ENCODE measurements around the gene RPS16. TPM values are rescaled to one million over a fixed set of nuclear protein-coding genes. Genes with fewer than 3 reads are reported as not detected.

Gene RPS16
- total and polyA plus RNA-seq, 2 of the 13 experiments (the other 11 are each of a cell fraction or from before 2014, with no cell fraction given), result 488 to 2,583 TPM

DNA sequence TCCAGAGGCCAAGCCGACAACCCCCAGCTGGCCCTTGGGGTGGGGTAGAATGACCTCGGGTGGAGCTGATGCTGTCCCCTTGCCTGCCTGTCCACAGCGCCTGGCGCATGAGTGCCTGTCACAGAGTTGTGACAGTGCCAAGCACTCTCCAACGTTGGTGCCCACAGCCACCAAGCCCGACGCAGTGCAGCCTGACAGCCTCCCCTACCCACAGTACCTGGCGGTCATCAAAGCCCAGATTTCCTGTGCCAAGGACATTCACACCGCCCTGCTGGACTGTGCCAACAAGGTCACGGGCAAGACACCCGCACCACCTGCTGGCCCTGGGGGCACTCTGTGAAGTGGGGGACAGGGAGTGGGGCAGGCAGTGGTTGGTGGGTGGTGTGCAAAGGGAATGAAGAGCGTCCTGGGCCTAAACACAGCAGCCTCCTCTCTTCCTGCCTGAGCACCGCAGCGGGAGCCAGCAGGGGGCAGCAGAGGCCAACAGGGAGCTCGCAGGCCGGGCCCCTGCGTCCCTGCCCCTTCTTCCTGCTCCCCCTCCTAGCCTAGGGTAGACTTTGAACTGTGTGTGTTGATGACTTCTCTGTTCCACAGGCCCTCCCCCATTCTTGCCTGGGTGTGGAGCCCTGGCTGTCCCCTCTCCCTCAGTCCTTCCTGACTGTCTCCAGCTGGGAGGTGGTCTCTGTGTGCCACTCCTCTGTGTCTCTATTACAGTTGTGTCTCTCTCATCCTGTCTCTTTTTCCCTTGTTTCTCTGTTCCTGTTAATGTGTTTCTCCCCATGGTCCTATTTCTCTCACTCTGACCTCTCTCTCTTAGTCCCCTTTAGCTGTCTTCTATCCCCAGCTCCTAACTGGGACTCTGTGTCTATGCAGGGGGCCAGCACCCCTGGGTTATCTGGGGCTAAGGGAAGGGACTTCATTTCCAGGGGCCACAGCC lies 38.1 kb downstream of the RPS16 start (continued):
- TF ChIP-seq GRHL1 (CRISPR knock-in tag; conservative IDR thresholded peaks at IDR 0.05) (no peak), HNRNPH1 (optimal IDR thresholded peaks at IDR 0.05; ENCODE audit: low read depth, low read length) (no peak), SMAD9 (CRISPR knock-in tag; IDR thresholded peaks at IDR 0.05) (no peak), IRF2 (CRISPR knock-in tag; IDR thresholded peaks at IDR 0.05) (peak; percentile 93), MTA1 (CRISPR knock-in tag; IDR thresholded peaks at IDR 0.05; ENCODE audit: borderline replicate concordance) (0 out of 2 replicates have a peak, but pooled peaks have one; percentile 33), NFIB (CRISPR knock-in tag; IDR thresholded peaks at IDR 0.05; ENCODE audit: borderline replicate concordance) (no peak), HNF1A (IDR thresholded peaks at IDR 0.05; ENCODE audit: low read depth) (peak; percentile 43), HNF1A (CRISPR knock-in tag; IDR thresholded peaks at IDR 0.05; ENCODE audit: borderline replicate concordance) (peak; percentile 57; the same call in 1 of the 2 replicates), ZNF549 (CRISPR knock-in tag; IDR thresholded peaks at IDR 0.05) (no peak), ZNF331 (CRISPR knock-in tag; IDR thresholded peaks at IDR 0.05) (peak; percentile 89; the same call in 1 of the 2 replicates), ZNF709 (CRISPR knock-in tag; IDR thresholded peaks at IDR 0.05) (peak; percentile 42; the same call in 1 of the 2 replicates), PHF20 (CRISPR knock-in tag; IDR thresholded peaks at IDR 0.05) (peak; percentile 43; the same call in 1 of the 2 replicates), ZBTB3 (CRISPR knock-in tag; IDR thresholded peaks at IDR 0.05; ENCODE audit: borderline replicate concordance, low read depth) (no peak), ZNF780A (CRISPR knock-in tag; IDR thresholded peaks at IDR 0.05) (0 out of 2 replicates have a peak, but pooled peaks have one; percentile 54), ZNF792 (CRISPR knock-in tag; IDR thresholded peaks at IDR 0.05) (peak; percentile 57; the same call in 1 of the 2 replicates), MEF2D (CRISPR knock-in tag; IDR thresholded peaks at IDR 0.05) (peak; percentile 84)
- TF ChIP-seq, protein P1, sequence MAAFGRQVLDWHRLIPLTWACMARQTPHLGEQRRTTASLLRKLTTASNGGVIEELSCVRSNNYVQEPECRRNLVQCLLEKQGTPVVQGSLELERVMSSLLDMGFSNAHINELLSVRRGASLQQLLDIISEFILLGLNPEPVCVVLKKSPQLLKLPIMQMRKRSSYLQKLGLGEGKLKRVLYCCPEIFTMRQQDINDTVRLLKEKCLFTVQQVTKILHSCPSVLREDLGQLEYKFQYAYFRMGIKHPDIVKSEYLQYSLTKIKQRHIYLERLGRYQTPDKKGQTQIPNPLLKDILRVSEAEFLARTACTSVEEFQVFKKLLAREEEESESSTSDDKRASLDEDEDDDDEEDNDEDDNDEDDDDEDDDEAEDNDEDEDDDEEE (CRISPR knock-in tag; IDR thresholded peaks at IDR 0.05), result 0 out of 2 replicates have a peak, but pooled peaks have one; percentile 39
- TF ChIP-seq, protein P2, sequence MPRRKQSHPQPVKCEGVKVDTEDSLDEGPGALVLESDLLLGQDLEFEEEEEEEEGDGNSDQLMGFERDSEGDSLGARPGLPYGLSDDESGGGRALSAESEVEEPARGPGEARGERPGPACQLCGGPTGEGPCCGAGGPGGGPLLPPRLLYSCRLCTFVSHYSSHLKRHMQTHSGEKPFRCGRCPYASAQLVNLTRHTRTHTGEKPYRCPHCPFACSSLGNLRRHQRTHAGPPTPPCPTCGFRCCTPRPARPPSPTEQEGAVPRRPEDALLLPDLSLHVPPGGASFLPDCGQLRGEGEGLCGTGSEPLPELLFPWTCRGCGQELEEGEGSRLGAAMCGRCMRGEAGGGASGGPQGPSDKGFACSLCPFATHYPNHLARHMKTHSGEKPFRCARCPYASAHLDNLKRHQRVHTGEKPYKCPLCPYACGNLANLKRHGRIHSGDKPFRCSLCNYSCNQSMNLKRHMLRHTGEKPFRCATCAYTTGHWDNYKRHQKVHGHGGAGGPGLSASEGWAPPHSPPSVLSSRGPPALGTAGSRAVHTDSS (CRISPR knock-in tag; conservative IDR thresholded peaks at IDR 0.05), result no peak
- TF ChIP-seq, protein P3, sequence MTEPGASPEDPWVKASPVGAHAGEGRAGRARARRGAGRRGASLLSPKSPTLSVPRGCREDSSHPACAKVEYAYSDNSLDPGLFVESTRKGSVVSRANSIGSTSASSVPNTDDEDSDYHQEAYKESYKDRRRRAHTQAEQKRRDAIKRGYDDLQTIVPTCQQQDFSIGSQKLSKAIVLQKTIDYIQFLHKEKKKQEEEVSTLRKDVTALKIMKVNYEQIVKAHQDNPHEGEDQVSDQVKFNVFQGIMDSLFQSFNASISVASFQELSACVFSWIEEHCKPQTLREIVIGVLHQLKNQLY (CRISPR knock-in tag; IDR thresholded peaks at IDR 0.05), result peak; percentile 67

Data from HepG2 (cell line).